Measurements from ENCODE around the gene SPATA33. TPM values are rescaled to one million over a fixed set of nuclear protein-coding genes. Genes with fewer than 3 reads are reported as not detected.
A peak's percentile ranks its signal among the peaks of the same experiment; 100 is the strongest.

SPATA33 gene
- total RNA-seq, 1 donor from 2014 or later = 38.4 TPM

GRCh38 chr16:89672177-89672941 is 14.7 kb downstream of the SPATA33 start:
- Mint-ChIP-seq H3K4me3 (ENCODE audit: low read depth) (no peak overlapping the region), H3K9me3 (ENCODE audit: low read depth) (no peaks in the 10 kb centered on the region), H3K27me3 (no peaks in the 10 kb centered on the region), H3K36me3 (ENCODE audit: insufficient read depth) (peaks cover 19% of the 10 kb centered on the region), H3K4me1 (ENCODE audit: low read depth) (no peaks in the 10 kb centered on the region), H3K27ac (no peak overlapping the region)
- no peak for DNase-seq (ENCODE audit: low spot score, unreplicated experiment)
- TF ChIP-seq CTCF (IDR thresholded peaks at IDR 0.05; ENCODE audit: unreplicated experiment) = no peak

- no peak overlapping the region for H3K27ac Mint-ChIP-seq
- DNase-seq (ENCODE audit: low spot score, unreplicated experiment) = no peak
- peaks cover 49% of the 10 kb centered on the region for H3K36me3 Mint-ChIP-seq (ENCODE audit: insufficient read depth)
- H3K4me1 Mint-ChIP-seq (ENCODE audit: low read depth) = no peaks in the 10 kb centered on the region
- peaks cover 6% of the 10 kb centered on the region for H3K9me3 Mint-ChIP-seq (ENCODE audit: low read depth)
- H3K4me3 Mint-ChIP-seq (ENCODE audit: low read depth) = no peak overlapping the region
- no peaks in the 10 kb centered on the region for H3K27me3 Mint-ChIP-seq
- TF ChIP-seq CTCF (IDR thresholded peaks at IDR 0.05; ENCODE audit: unreplicated experiment) = no peak
Measured at GRCh38 chr16:89678258-89678657, 20.6 kb downstream of the SPATA33 start.

GRCh38 chr16:89685916-89686315 is 28.3 kb downstream of the SPATA33 start:
- H3K4me1 Mint-ChIP-seq (ENCODE audit: low read depth) = peaks cover 11% of the 10 kb centered on the region
- peak overlapping the region; percentile 74 for H3K27ac Mint-ChIP-seq
- no peaks in the 10 kb centered on the region for H3K27me3 Mint-ChIP-seq
- peak overlapping the region; percentile 18 for H3K4me3 Mint-ChIP-seq (ENCODE audit: low read depth)
- no peak for DNase-seq (ENCODE audit: low spot score, unreplicated experiment)
- peaks cover 52% of the 10 kb centered on the region for H3K36me3 Mint-ChIP-seq (ENCODE audit: insufficient read depth)
- H3K9me3 Mint-ChIP-seq (ENCODE audit: low read depth) = peaks cover 15% of the 10 kb centered on the region
- TF ChIP-seq CTCF (IDR thresholded peaks at IDR 0.05; ENCODE audit: unreplicated experiment) = no peak

- peaks cover 11% of the 10 kb centered on the region for H3K4me1 Mint-ChIP-seq (ENCODE audit: low read depth)
- H3K27ac Mint-ChIP-seq = peak within 1 kb of the TSS; percentile 98
- peak within 1 kb of the TSS; percentile 88 for H3K4me3 Mint-ChIP-seq (ENCODE audit: low read depth)
- peaks cover 46% of the 10 kb centered on the region for H3K36me3 Mint-ChIP-seq (ENCODE audit: insufficient read depth)
- no peak for TF ChIP-seq CTCF (IDR thresholded peaks at IDR 0.05; ENCODE audit: unreplicated experiment)
- H3K27me3 Mint-ChIP-seq = no peaks in the 10 kb centered on the region
- H3K9me3 Mint-ChIP-seq (ENCODE audit: low read depth) = peaks cover 15% of the 10 kb centered on the region
- peak; percentile 91 for DNase-seq (ENCODE audit: low spot score, unreplicated experiment)
Measured at GRCh38 chr16:89686520-89687091, 29.0 kb downstream of the SPATA33 start, which contains the start of gene CDK10. Gene CDK10 (plus strand): TSS chr16:89686689. CDS start chr16:89686711, 22 bp downstream.

GRCh38 chr16:89687092-89687940 is 29.7 kb downstream of the SPATA33 start:
- no peaks in the 10 kb centered on the region for H3K27me3 Mint-ChIP-seq
- peaks cover 9% of the 10 kb centered on the region for H3K9me3 Mint-ChIP-seq (ENCODE audit: low read depth)
- peak overlapping the region; percentile 98 for H3K27ac Mint-ChIP-seq
- peak; percentile 42 for DNase-seq (ENCODE audit: low spot score, unreplicated experiment)
- peaks cover 40% of the 10 kb centered on the region for H3K36me3 Mint-ChIP-seq (ENCODE audit: insufficient read depth)
- TF ChIP-seq CTCF (IDR thresholded peaks at IDR 0.05; ENCODE audit: unreplicated experiment) = peak; percentile 6
- peak overlapping the region; percentile 88 for H3K4me3 Mint-ChIP-seq (ENCODE audit: low read depth)
- peaks cover 11% of the 10 kb centered on the region for H3K4me1 Mint-ChIP-seq (ENCODE audit: low read depth)
